ENCODE results near the gene ALS2.

DNA sequence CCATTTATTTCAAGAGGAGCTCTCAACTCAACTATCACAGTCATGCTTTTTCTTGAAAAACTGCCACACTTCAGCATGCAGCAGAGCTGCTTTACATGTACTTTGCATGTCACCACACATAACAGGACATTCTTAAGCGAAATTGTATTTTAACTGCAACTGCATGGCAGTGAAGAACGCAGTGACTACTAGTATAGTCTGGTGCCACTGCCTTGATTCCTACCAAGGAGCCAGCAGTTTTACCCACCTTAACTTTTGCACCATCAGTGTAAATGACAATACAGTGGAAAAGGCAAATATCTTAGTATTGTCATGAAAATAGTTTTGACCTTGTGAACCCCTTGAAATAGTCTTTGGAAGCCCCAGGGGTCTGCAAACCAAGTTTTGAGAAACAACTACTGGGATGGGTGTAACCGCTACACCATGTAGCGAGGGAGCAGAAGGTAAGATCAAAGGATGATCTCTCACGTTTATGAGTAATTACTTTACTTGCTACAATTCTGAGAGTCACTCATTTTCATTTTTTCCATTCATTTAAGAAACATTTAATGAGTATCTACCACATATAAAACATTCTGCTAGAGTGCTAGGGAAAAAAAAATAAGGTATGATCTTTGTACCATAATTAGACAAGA, 50.0 kb downstream of the ALS2 start:
- TF ChIP-seq, protein P1, sequence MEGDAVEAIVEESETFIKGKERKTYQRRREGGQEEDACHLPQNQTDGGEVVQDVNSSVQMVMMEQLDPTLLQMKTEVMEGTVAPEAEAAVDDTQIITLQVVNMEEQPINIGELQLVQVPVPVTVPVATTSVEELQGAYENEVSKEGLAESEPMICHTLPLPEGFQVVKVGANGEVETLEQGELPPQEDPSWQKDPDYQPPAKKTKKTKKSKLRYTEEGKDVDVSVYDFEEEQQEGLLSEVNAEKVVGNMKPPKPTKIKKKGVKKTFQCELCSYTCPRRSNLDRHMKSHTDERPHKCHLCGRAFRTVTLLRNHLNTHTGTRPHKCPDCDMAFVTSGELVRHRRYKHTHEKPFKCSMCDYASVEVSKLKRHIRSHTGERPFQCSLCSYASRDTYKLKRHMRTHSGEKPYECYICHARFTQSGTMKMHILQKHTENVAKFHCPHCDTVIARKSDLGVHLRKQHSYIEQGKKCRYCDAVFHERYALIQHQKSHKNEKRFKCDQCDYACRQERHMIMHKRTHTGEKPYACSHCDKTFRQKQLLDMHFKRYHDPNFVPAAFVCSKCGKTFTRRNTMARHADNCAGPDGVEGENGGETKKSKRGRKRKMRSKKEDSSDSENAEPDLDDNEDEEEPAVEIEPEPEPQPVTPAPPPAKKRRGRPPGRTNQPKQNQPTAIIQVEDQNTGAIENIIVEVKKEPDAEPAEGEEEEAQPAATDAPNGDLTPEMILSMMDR (IDR thresholded peaks at IDR 0.05; ENCODE audit: control extremely low read depth in 1 of 3, insufficient read depth in 1 of 3, low read depth in 1 of 3, low read length in 3 of 3): no peak
- TF ChIP-seq SRF (IDR thresholded peaks at IDR 0.05; ENCODE audit: low read depth, low read length): no peak
- TF ChIP-seq JUN (IDR thresholded peaks at IDR 0.05; ENCODE audit: low read depth, low read length): no peak

All from H1 (cell line).